ENCODE data around the gene ZNF512B.

ZNF512B gene

DNA sequence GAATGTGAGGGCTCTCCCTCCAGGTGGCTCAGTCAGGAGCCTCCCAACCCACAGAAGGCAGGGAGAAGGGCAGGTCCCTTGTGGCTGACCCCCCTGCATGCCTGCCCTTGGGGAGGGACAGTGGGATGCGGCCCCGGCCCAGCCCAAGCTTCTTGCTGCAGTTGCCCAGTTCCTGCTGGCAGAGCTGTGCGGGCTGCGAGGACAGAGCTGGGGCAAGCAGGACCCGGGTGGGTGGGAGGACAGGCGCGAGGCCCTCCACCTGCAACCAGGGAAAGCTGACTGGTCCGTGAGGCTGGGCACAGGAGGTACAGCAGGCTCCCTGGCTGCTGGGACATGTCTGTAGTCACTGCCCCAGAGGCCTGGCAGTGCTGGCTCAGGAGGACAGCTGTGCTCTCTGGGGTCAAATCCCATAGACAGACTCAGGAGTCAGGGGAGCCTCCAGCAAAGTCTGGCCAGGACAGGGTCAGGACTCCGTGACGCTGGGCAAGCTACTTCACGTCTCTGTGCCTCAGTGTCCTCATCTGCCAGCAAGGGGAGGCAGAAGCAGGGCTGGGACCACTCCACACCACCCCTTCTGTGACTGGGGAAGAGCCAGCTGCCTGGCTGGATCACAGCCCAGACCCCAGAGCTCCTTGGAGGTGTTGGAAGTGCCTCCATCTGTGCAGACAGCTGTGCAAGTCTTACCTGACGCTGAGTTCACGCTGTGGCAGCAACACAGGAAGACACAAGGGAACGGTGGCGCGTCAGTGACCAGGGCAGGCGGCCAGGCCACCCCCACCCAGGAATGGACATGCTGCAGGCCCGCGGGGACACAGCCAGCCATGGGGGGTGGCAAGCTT is 26.5 kb downstream of the ZNF512B start:
- TF ChIP-seq, protein P1, sequence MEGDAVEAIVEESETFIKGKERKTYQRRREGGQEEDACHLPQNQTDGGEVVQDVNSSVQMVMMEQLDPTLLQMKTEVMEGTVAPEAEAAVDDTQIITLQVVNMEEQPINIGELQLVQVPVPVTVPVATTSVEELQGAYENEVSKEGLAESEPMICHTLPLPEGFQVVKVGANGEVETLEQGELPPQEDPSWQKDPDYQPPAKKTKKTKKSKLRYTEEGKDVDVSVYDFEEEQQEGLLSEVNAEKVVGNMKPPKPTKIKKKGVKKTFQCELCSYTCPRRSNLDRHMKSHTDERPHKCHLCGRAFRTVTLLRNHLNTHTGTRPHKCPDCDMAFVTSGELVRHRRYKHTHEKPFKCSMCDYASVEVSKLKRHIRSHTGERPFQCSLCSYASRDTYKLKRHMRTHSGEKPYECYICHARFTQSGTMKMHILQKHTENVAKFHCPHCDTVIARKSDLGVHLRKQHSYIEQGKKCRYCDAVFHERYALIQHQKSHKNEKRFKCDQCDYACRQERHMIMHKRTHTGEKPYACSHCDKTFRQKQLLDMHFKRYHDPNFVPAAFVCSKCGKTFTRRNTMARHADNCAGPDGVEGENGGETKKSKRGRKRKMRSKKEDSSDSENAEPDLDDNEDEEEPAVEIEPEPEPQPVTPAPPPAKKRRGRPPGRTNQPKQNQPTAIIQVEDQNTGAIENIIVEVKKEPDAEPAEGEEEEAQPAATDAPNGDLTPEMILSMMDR (conservative IDR thresholded peaks at IDR 0.05; ENCODE audit: low read length), result no peak
- no peak for TF ChIP-seq EZH2phosphoT487 (IDR thresholded peaks at IDR 0.05; ENCODE audit: borderline replicate concordance)
- H3K27me3 ChIP-seq (ENCODE audit: insufficient read depth, low read length, poor library complexity, severe bottlenecking), result no peaks in the 10 kb centered on the region
- no peak overlapping the region for H3K9ac ChIP-seq (ENCODE audit: low read depth, low read length, poor library complexity, severe bottlenecking)
- H3K4me3 ChIP-seq (ENCODE audit: low read length, poor library complexity, severe bottlenecking), result no peak overlapping the region
- no peak overlapping the region for H3K4me2 ChIP-seq (ENCODE audit: low read depth, low read length, poor library complexity, severe bottlenecking)
- no peak overlapping the region for H2AFZ ChIP-seq (ENCODE audit: low read length)
- peaks cover 20% of the 10 kb centered on the region; the same call in 1 of the 2 replicates for H3K79me2 ChIP-seq (ENCODE audit: insufficient read depth, low read length)
- no peaks in the 10 kb centered on the region for H3K9me2 ChIP-seq (replicated peaks; ENCODE audit: low read depth, low read length)
- no peaks in the 10 kb centered on the region for H3K9me3 ChIP-seq (ENCODE audit: insufficient read depth, low read depth, low read length)
- H4K20me1 ChIP-seq (ENCODE audit: insufficient read depth, low read length, poor library complexity, severe bottlenecking), result peaks cover 33% of the 10 kb centered on the region
- no peaks in the 10 kb centered on the region for H3F3A ChIP-seq (ENCODE audit: low read depth)
- no peaks in the 10 kb centered on the region for H3K4me1 ChIP-seq (ENCODE audit: insufficient read depth, low read length, poor library complexity, severe bottlenecking)
- peaks cover 59% of the 10 kb centered on the region; the same call in 1 of the 2 replicates for H3K36me3 ChIP-seq (ENCODE audit: insufficient read depth, low read length)

DNA sequence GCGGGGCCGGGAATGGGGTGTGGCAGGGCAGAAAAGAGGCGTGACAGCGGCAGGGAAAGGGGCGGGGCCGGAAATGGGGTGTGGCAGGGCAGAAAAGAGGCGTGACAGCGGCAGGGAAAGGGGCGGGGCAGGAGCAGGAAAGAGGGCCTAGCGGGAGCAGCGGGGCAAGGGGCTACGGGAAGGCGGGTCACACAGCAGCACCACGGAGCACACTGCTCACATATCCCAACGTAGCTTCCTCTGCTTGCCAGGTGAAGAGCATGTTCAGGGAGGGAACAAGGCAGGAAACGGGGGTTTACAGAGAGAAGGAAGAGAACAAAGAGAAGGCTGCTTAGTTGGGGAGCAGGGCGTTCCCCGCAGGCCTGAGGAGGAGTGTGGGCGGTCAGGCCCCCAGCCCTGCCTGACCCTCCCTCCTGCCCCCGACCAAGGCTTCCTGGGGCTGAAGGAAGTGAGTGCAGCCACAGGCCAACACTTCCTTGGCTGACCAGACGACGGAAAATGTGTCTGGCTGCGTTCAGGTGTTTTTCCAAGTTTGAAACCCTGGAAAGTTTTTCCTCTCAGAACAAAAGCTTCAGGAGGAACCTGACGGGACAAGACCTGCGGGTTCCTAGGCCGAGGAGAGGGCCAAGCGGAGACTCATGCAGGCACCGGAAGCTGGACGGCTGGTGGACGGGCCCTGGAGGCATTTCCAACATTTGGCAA is 27.3 kb downstream of the ZNF512B start:
- H3K4me1 ChIP-seq (ENCODE audit: insufficient read depth, low read length, poor library complexity, severe bottlenecking), result no peaks in the 10 kb centered on the region
- H4K20me1 ChIP-seq (ENCODE audit: insufficient read depth, low read length, poor library complexity, severe bottlenecking), result peaks cover 25% of the 10 kb centered on the region
- H3K4me3 ChIP-seq (ENCODE audit: low read length, poor library complexity, severe bottlenecking), result no peak overlapping the region

DNA sequence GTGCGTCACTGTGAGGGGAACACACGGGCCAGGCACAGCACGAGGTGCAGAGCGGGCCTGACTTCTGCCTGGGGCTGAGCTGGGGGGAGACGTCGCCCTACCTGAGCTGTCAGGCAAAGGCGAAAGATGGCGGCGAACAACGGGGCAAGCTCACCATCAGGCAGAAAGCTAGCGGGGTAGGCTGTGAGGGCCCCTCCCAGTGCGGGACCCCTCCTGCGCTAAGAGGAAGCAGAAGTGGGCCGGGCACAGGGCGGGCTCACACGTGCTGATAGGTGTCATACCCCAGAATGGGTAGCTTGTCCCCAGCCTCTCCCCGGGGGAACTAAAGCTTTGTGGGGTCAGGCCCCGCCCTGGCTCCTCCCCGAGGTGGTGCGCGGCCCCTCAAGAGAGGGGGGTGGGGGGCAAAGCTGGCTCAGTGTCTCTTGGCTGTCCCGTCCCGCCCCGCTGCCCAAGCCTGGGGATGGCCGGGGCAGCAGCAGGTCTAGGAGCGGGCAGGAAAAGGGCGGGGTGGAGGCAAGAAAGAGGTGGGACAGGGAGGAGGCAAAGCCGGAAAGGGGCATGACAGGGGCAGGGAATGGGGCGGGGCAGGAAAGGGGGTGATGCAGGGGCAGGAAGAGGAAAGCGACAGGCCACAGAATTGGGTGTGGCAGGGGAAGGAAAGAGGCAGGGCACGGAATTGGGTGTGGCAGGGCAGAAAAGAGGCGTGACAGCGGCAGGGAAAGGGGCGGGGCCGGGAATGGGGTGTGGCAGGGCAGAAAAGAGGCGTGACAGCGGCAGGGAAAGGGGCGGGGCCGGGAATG is 28.2 kb downstream of the ZNF512B start:
- H3K9ac ChIP-seq (ENCODE audit: low read depth, low read length, poor library complexity, severe bottlenecking), result no peak overlapping the region
- H3K79me2 ChIP-seq (ENCODE audit: insufficient read depth, low read length), result peaks cover 3% of the 10 kb centered on the region; the same call in 1 of the 2 replicates
- H4K20me1 ChIP-seq (ENCODE audit: insufficient read depth, low read length, poor library complexity, severe bottlenecking), result peaks cover 20% of the 10 kb centered on the region
- H3K27me3 ChIP-seq (ENCODE audit: insufficient read depth, low read length, poor library complexity, severe bottlenecking), result no peaks in the 10 kb centered on the region
- no peaks in the 10 kb centered on the region for H3K9me2 ChIP-seq (replicated peaks; ENCODE audit: low read depth, low read length)
- no peaks in the 10 kb centered on the region for H3K9me3 ChIP-seq (ENCODE audit: insufficient read depth, low read depth, low read length)
- H3K36me3 ChIP-seq (ENCODE audit: insufficient read depth, low read length), result peaks cover 61% of the 10 kb centered on the region; the same call in 1 of the 2 replicates
- no peak overlapping the region for H3K4me2 ChIP-seq (ENCODE audit: low read depth, low read length, poor library complexity, severe bottlenecking)
- H2AFZ ChIP-seq (ENCODE audit: low read length), result no peak overlapping the region
- H3K4me3 ChIP-seq (ENCODE audit: low read length, poor library complexity, severe bottlenecking), result no peak overlapping the region
- no peak for TF ChIP-seq EZH2phosphoT487 (IDR thresholded peaks at IDR 0.05; ENCODE audit: borderline replicate concordance)
- TF ChIP-seq, protein P1 (conservative IDR thresholded peaks at IDR 0.05; ENCODE audit: low read length), result no peak
- no peaks in the 10 kb centered on the region for H3K4me1 ChIP-seq (ENCODE audit: insufficient read depth, low read length, poor library complexity, severe bottlenecking)
- H3F3A ChIP-seq (ENCODE audit: low read depth), result no peaks in the 10 kb centered on the region; the same call in 1 of the 2 replicates

More for the DNA sequence above, 27.3 kb downstream of the ZNF512B start:
- Histone ChIP-seq H2AFZ (ENCODE audit: low read length) (no peak overlapping the region), H3K9ac (ENCODE audit: low read depth, low read length, poor library complexity, severe bottlenecking) (no peak overlapping the region), H3K4me2 (ENCODE audit: low read depth, low read length, poor library complexity, severe bottlenecking) (no peak overlapping the region), H3K9me3 (ENCODE audit: insufficient read depth, low read depth, low read length) (no peaks in the 10 kb centered on the region), H3F3A (ENCODE audit: low read depth) (no peaks in the 10 kb centered on the region; the same call in 1 of the 2 replicates), H3K9me2 (replicated peaks; ENCODE audit: low read depth, low read length) (no peaks in the 10 kb centered on the region), H3K79me2 (ENCODE audit: insufficient read depth, low read length) (peaks cover 12% of the 10 kb centered on the region; the same call in 1 of the 2 replicates), H3K36me3 (ENCODE audit: insufficient read depth, low read length) (peaks cover 59% of the 10 kb centered on the region; the same call in 1 of the 2 replicates), H3K27me3 (ENCODE audit: insufficient read depth, low read length, poor library complexity, severe bottlenecking) (no peaks in the 10 kb centered on the region)
- no peak for TF ChIP-seq EZH2phosphoT487 (IDR thresholded peaks at IDR 0.05; ENCODE audit: borderline replicate concordance)
- TF ChIP-seq, protein P1 (conservative IDR thresholded peaks at IDR 0.05; ENCODE audit: low read length), result no peak

Measured in Loucy (cell line).